Measurements from ENCODE around the gene ZBED4. TPM values are rescaled to one million over a fixed set of nuclear protein-coding genes. Genes with fewer than 3 reads are reported as not detected.

The ZBED4 gene
- total and polyA plus RNA-seq, 2 experiments from 2014 or later, result 8.5 to 31.9 TPM

DNA sequence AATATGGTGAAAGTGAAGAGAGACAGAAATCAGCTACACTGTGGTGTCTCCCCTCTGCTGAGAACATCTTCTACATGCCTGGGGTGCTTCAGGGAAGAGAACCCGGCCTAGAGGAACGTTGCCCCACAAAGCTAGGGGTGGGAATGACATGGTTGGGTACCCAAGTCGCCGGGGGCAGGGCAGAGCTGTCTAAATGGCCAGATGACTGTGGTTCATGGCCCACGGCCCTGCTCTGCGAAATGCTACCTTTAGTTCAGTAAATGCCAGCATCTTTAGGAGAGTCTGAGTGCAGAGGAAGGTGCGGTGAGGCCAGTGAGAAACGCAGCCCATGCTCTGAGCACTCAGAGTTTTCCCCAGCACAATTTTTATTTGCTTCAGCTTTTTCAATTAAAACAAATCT is 38.8 kb upstream of the ZBED4 start (continued):
- TF ChIP-seq, protein P1, sequence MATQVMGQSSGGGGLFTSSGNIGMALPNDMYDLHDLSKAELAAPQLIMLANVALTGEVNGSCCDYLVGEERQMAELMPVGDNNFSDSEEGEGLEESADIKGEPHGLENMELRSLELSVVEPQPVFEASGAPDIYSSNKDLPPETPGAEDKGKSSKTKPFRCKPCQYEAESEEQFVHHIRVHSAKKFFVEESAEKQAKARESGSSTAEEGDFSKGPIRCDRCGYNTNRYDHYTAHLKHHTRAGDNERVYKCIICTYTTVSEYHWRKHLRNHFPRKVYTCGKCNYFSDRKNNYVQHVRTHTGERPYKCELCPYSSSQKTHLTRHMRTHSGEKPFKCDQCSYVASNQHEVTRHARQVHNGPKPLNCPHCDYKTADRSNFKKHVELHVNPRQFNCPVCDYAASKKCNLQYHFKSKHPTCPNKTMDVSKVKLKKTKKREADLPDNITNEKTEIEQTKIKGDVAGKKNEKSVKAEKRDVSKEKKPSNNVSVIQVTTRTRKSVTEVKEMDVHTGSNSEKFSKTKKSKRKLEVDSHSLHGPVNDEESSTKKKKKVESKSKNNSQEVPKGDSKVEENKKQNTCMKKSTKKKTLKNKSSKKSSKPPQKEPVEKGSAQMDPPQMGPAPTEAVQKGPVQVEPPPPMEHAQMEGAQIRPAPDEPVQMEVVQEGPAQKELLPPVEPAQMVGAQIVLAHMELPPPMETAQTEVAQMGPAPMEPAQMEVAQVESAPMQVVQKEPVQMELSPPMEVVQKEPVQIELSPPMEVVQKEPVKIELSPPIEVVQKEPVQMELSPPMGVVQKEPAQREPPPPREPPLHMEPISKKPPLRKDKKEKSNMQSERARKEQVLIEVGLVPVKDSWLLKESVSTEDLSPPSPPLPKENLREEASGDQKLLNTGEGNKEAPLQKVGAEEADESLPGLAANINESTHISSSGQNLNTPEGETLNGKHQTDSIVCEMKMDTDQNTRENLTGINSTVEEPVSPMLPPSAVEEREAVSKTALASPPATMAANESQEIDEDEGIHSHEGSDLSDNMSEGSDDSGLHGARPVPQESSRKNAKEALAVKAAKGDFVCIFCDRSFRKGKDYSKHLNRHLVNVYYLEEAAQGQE (IDR thresholded peaks at IDR 0.05; ENCODE audit: unreplicated experiment), result no peak
- TF ChIP-seq POLR2AphosphoS5 (IDR thresholded peaks at IDR 0.05; ENCODE audit: low read depth), result no peak
- TF ChIP-seq STAT1 (IDR thresholded peaks at IDR 0.05; ENCODE audit: unreplicated experiment), result no peak

DNA sequence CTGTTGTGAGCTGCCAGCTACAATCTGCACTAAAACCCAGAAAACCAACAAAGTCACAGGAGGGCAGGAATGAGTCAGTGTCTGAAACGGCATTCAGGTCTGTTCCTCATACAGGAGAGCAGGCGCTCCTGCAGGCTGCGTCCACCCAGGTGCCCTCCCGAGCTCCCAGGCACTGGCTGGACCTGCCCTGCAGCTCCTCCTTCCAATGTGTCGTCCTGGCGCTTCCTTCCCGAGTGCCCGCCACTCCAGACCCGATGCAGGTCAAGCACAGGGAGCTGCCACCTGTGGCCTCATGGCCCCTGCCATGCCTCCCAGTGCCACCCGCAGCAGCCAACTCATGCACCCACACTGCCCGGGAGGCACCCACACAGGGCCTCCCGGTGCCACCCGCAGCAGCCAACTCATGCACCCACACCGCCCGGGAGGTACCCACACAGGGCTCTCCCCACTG is 38.0 kb upstream of the ZBED4 start:
- H3K36me3 ChIP-seq (ENCODE audit: insufficient read depth), result peaks cover 7% of the 10 kb centered on the region; the same call in 1 of the 2 replicates
- no peaks in the 10 kb centered on the region for H3K27me3 ChIP-seq (ENCODE audit: insufficient read depth)
- no peak for ATAC-seq

DNA sequence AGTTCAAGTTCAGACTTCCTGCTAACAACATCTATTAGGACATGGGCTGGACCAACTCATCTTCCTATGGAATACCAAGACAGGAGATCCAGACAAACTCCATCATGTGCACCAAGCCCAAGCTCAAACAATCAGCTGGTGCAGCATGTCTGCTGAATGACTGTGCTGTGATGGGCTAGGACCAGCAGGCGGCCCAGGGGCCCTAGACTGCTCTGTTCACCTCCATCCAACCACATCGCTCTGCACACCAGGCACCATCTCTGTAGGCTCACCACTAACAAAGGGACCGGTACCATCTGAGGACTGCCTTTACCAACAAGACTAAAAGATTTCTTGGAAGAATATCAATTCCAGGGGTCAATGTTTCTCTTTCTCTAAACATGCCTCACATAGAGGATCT is 36.3 kb upstream of the ZBED4 start:
- Mint-ChIP-seq H3K27me3 (ENCODE audit: insufficient read depth, low read depth, poor library complexity) (peaks cover 6% of the 10 kb centered on the region), H3K4me1 (no peaks in the 10 kb centered on the region), H3K9me3 (no peaks in the 10 kb centered on the region), H3K4me3 (no peak overlapping the region), H3K27ac (no peak overlapping the region), H3K36me3 (ENCODE audit: low read depth) (peaks cover 80% of the 10 kb centered on the region)
- Histone ChIP-seq H3K79me2 (replicated peaks; ENCODE audit: insufficient read depth) (peaks cover 100% of the 10 kb centered on the region), H3K9me2 (ENCODE audit: insufficient read depth) (no peaks in the 10 kb centered on the region), H3F3A (replicated peaks; ENCODE audit: low read depth) (no peaks in the 10 kb centered on the region), H3K4me1 (ENCODE audit: insufficient read depth) (no peaks in the 10 kb centered on the region), H3K4me3 (no peak overlapping the region), H3K27ac (ENCODE audit: low read depth) (no peak overlapping the region), H3K4me2 (no peak overlapping the region), H2AFZ (no peak overlapping the region), H3K36me3 (ENCODE audit: insufficient read depth) (peaks cover 14% of the 10 kb centered on the region), H4K20me1 (replicated peaks; ENCODE audit: insufficient read depth) (peaks cover 72% of the 10 kb centered on the region), H3K27me3 (ENCODE audit: insufficient read depth) (no peaks in the 10 kb centered on the region)
- ATAC-seq (no peak), DNase-seq (ENCODE audit: low spot score) (no peak)
- TF ChIP-seq CREB1 (CRISPR knock-in tag; IDR thresholded peaks at IDR 0.05; ENCODE audit: low read depth) (no peak), ZNF114 (CRISPR knock-in tag; IDR thresholded peaks at IDR 0.05) (no peak), STAT1 (IDR thresholded peaks at IDR 0.05; ENCODE audit: unreplicated experiment) (no peak), POLR2AphosphoS5 (IDR thresholded peaks at IDR 0.05; ENCODE audit: low read depth) (no peak), EZH2 (IDR thresholded peaks at IDR 0.05; ENCODE audit: low read depth, unreplicated experiment) (no peak), NANOG (IDR thresholded peaks at IDR 0.05; ENCODE audit: borderline replicate concordance) (no peak), EZH2phosphoT487 (IDR thresholded peaks at IDR 0.05; ENCODE audit: unreplicated experiment) (no peak)
- TF ChIP-seq, protein P2, sequence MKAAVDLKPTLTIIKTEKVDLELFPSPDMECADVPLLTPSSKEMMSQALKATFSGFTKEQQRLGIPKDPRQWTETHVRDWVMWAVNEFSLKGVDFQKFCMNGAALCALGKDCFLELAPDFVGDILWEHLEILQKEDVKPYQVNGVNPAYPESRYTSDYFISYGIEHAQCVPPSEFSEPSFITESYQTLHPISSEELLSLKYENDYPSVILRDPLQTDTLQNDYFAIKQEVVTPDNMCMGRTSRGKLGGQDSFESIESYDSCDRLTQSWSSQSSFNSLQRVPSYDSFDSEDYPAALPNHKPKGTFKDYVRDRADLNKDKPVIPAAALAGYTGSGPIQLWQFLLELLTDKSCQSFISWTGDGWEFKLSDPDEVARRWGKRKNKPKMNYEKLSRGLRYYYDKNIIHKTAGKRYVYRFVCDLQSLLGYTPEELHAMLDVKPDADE (IDR thresholded peaks at IDR 0.05), result no peak
- TF ChIP-seq, protein P1 (IDR thresholded peaks at IDR 0.05; ENCODE audit: unreplicated experiment), result no peak

More for the DNA sequence above, 38.0 kb upstream of the ZBED4 start:
- no peaks in the 10 kb centered on the region for H3F3A ChIP-seq (replicated peaks; ENCODE audit: low read depth)
- no peak overlapping the region for H2AFZ ChIP-seq
- TF ChIP-seq ZNF114 (CRISPR knock-in tag; IDR thresholded peaks at IDR 0.05) (no peak), ZNF331 (CRISPR knock-in tag; IDR thresholded peaks at IDR 0.05; ENCODE audit: low read depth) (no peak), EZH2phosphoT487 (IDR thresholded peaks at IDR 0.05; ENCODE audit: unreplicated experiment) (no peak), NANOG (IDR thresholded peaks at IDR 0.05; ENCODE audit: borderline replicate concordance) (no peak)
- TF ChIP-seq, protein P3, sequence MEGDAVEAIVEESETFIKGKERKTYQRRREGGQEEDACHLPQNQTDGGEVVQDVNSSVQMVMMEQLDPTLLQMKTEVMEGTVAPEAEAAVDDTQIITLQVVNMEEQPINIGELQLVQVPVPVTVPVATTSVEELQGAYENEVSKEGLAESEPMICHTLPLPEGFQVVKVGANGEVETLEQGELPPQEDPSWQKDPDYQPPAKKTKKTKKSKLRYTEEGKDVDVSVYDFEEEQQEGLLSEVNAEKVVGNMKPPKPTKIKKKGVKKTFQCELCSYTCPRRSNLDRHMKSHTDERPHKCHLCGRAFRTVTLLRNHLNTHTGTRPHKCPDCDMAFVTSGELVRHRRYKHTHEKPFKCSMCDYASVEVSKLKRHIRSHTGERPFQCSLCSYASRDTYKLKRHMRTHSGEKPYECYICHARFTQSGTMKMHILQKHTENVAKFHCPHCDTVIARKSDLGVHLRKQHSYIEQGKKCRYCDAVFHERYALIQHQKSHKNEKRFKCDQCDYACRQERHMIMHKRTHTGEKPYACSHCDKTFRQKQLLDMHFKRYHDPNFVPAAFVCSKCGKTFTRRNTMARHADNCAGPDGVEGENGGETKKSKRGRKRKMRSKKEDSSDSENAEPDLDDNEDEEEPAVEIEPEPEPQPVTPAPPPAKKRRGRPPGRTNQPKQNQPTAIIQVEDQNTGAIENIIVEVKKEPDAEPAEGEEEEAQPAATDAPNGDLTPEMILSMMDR (conservative IDR thresholded peaks at IDR 0.05; ENCODE audit: low read depth in 2 of 2), result no peak
- no peaks in the 10 kb centered on the region for H3K4me1 ChIP-seq (ENCODE audit: insufficient read depth)
- H3K4me2 ChIP-seq, result no peak overlapping the region
- H3K9me3 Mint-ChIP-seq, result no peaks in the 10 kb centered on the region
- H3K36me3 Mint-ChIP-seq (ENCODE audit: low read depth), result peaks cover 68% of the 10 kb centered on the region
- H3K27ac ChIP-seq (ENCODE audit: low read depth), result no peak overlapping the region
- H3K9me2 ChIP-seq (ENCODE audit: insufficient read depth), result no peaks in the 10 kb centered on the region
- peaks cover 100% of the 10 kb centered on the region for H3K79me2 ChIP-seq (replicated peaks; ENCODE audit: insufficient read depth)
- DNase-seq (ENCODE audit: low spot score), result no peak
- H4K20me1 ChIP-seq (replicated peaks; ENCODE audit: insufficient read depth), result peaks cover 67% of the 10 kb centered on the region
- no peak overlapping the region for H3K4me3 Mint-ChIP-seq
- H3K27me3 Mint-ChIP-seq (ENCODE audit: insufficient read depth, low read depth, poor library complexity), result peaks cover 5% of the 10 kb centered on the region
- no peak overlapping the region for H3K27ac Mint-ChIP-seq
- H3K4me1 Mint-ChIP-seq, result peaks cover 3% of the 10 kb centered on the region; the same call in 1 of the 3 replicates
- no peak overlapping the region for H3K4me3 ChIP-seq
